NCI-H1694 (cell line): ENCODE results near the gene OLIG1.
A peak's percentile ranks its signal among the peaks of the same experiment; 100 is the strongest.

Experiments
- DNase-seq: peaks from one replicate; lab custom pipeline; 2025; lab: John Stamatoyannopoulos, UW

The OLIG1 gene

DNA sequence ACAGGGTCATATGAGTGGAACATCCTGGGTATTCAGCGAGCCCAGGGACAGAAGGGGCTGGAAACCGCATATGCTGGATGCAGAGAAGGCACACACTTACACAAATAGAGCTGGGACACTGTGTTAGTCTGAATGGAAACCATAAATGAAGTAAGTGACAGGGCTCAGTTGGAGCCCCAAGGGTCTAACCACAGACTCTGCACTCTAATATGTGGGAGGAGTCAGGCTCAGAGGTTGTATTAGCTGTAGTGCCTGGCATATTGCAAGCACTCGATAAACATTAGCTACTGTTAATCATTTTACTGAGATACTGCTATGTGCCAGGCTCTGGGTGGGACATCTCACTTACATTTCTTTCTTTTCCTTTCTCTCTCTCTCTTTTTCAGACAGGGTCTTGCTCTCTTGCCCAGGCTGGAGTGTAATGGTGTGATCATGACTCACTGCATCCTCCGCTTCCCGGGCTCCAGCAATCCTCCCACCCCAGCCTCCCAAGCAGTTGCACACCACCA is 6.5 kb upstream of the OLIG1 start:
- DNase-seq = no peak

DNA sequence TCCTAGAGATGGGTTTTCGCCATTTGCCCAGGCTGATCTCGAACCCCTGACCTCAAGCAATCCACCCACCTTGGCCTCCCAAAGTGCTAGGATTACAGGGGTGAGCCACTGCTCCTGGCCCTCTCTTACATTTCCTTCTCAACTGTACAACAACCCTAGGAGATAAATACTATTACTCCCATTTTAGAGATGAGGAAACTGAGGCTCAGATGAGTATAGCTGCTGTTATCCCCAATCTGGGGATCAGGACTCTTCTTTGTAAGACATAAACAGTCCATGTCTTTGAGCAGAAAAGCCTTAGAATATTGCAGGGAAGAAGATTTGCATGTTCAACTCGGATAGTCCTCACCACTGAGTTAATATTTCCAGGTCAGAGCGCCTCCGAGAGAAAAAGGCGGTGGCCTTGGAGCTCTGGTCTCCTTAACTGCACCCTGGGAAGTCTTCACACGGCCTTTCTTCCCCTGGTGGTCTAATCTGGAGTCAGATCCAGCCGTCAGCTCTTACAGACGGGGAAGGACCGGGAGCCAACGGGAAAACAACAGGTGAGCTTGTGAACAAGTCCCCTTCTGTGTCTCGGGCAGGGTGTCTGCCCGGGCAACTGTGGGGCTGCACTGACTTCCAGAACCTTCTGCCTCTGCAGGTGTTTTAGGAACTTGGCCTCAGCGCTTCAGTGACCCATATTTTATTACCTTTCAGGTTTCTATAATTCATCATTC is 5.9 kb upstream of the OLIG1 start:
- no peak for DNase-seq

DNA sequence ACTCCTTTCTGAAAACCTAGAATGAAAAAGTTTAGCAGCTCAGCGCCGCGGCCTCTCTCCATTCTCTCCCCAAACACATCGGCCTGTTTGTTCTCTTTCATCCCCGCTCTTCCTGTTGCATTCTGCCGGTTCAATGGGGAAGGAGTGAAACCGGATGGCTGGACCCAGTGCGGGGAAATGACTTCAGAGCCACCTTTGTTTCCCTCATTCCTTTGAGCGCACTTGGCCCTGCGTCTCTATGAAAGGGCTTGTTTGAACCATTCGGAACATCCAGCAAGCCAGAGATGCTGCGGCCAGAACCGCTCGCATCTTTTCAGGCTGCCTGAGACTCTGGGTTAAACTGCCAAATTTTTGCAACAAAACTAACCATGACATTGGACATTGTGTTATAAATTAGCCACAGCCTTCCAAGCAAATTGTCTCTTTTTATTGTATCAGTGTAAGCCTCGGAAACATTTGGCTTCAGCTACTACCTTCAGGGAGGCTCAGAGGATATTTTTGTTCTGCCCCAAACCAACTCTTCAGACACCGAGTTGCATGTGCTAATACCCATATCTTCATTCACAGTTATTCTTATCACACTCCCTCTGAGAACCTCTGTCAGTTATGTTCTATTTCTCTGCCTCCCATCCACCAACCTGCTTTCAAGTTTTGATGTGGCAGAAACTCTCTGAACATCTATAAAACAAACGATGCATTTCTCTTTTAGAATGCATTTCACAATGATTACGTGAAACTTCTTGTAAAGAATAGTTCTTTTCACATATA is 5.1 kb upstream of the OLIG1 start:
- no peak for DNase-seq

DNA sequence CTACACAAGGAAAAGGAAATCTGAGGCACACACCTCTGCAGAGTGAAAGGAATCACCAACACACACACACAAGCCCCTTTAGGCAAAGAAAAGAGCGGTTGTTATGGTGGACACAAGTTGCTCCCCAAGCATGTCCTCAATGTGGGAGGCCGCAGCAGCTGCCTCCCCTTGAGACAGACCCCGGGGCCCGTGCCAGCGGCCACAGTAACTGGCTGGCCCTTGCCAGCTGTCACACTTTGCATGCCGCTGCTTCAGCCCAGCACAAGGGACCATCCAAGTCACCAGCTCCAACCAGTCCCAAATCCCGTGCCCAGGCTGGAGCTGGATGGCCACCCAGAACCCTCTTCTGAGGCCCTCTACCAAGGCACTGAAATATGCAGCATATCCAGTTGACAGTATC is 2.9 kb upstream of the OLIG1 start:
- DNase-seq = no peak

DNA sequence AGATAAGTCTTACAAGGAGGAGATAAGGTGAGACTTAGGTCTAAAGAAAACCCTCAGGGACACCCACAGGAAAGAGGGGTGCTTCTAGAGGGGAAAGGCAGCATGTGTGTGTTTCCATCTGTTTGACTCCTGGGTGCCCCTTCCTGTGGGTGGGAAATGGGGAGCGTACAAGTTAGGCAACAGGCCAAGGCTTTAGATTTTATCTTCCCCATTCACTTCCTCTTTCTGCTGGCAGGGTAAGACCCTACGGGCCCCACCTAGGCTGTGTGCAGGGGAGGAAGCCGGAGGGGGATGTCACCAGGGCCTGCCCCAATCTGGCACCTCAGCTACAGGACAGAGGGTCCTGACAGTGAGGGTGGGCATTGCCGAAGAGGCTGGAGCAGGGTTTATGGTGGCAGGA is 2.5 kb upstream of the OLIG1 start:
- no peak for DNase-seq

DNA sequence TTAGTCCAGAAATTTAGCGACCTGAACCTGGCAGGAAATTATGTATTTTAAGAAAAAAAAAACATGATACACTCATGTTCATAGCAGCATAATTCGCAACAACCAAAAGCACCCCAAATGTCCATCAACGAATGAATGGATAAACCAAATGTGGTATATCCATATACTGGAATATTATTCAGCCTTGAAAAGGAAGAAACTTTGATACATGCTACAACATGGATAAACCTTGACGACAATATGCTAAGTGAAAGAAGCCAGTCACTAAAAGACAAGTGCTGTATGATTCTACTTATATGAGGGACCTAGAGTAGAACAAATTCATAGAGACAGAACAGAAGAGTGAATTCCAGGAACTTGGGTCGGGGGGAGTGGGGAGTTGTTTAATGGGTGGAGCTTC is 698 bp upstream of the OLIG1 start:
- no peak for DNase-seq

DNA sequence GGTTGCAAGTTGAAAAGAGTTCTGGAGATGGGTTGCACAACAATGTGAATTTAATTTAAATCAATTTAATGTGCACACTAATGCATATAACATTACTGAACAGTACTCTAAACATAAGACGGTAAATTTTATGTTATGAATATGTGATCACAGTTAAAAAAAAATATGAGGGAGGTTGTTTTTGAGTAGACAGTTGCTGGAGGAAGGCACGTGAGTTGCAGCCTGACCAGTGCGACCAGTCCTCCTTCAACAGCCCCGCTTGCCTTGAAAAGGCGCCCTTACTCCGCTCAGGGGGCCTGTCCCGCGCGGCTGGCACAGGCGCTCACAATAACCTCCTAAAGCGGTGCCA is 322 bp upstream of the OLIG1 start:
- no peak for DNase-seq

DNA sequence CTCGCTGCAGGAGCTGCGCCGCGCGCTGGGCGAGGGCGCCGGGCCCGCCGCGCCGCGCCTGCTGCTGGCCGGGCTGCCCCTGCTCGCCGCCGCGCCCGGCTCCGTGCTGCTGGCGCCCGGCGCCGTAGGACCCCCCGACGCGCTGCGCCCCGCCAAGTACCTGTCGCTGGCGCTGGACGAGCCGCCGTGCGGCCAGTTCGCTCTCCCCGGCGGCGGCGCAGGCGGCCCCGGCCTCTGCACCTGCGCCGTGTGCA is 730 bp downstream of the OLIG1 start:
- no peak for DNase-seq

DNA sequence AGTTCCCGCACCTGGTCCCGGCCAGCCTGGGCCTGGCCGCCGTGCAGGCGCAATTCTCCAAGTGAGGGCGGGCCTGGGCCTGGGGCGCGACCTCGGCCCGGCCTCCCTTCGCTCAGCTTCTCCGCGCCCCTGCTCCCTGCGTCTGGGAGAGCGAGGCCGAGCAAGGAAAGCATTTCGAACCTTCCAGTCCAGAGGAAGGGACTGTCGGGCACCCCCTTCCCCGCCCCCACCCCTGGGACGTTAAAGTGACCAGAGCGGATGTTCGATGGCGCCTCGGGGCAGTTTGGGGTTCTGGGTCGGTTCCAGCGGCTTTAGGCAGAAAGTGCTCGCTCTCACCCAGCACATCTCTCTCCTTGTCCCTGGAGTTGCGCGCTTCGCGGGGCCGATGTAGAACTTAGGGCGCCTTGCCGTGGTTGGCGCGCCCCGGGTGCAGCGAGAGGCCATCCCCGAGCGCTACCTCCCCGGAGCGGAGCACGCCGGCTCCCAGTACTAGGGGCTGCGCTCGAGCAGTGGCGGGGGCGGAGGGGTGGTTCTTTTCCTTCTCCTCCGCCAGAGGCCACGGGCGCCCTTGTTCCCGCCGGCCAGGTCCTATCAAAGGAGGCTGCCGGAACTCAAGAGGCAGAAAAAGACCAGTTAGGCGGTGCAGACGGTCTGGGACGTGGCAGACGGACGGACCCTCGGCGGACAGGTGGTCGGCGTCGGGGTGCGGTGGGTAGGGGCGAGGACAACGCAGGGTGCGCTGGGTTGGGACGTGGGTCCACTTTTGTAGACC is 1.2 kb downstream of the OLIG1 start:
- no peak for DNase-seq

DNA sequence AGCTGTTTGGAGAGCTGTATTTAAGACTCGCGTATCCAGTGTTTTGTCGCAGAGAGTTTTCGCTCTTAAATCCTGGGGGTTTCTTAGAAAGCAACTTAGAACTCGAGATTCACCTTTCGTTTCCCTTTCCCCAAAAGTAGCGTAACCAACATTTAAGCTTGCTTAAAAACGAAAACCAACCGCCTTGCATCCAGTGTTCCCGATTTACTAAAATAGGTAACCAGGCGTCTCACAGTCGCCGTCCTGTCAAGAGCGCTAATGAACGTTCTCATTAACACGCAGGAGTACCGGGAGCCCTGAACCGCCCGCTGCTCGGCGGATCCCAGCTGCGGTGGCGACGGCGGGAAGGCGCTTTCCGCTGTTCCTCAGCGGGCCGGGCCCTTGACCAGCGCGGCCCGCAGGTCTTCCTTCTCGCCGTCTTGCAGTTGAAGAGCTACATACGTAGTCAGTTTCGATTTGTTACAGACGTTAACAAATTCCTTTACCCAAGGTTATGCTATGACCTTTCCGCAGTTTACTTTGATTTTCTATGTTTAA is 1.9 kb downstream of the OLIG1 start:
- no peak for DNase-seq

DNA sequence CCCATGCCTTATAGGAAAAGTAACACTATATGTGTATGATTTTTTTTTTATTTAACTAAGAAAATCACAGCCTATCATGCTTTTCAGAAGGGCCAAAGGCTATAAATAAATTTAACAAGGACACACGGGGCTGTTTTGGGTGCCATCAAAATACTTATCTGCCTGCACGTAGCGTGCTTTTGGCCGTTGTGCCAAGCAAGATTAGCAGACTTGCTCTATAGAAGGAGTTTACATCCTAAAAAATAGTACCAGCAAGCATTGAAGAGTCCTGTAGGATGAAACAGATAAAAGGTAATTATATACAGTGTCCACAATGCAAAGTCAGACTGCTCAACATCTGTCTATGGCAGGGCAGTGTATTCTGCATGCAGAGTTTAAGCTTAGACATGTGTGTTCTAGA is 3.7 kb downstream of the OLIG1 start:
- no peak for DNase-seq

DNA sequence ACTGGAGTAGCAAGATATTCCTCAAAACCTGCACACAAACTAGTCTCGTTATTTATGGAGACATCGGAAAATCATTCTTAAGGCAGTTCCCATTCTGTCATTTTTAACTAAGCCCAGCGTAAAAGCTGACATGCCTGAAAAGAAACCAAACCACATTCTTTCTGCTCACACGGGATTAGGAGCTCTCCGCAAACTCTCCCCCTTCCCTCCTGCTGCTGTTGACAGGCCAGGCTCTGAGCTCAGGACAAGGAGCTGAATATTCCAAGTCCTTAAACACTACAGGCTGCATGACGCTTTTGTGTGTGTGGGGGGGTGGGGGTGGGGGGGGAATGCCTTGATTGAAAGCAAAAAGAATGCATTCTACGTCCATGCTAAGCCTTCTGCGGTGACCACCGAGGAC is 5.2 kb downstream of the OLIG1 start:
- no peak for DNase-seq

DNA sequence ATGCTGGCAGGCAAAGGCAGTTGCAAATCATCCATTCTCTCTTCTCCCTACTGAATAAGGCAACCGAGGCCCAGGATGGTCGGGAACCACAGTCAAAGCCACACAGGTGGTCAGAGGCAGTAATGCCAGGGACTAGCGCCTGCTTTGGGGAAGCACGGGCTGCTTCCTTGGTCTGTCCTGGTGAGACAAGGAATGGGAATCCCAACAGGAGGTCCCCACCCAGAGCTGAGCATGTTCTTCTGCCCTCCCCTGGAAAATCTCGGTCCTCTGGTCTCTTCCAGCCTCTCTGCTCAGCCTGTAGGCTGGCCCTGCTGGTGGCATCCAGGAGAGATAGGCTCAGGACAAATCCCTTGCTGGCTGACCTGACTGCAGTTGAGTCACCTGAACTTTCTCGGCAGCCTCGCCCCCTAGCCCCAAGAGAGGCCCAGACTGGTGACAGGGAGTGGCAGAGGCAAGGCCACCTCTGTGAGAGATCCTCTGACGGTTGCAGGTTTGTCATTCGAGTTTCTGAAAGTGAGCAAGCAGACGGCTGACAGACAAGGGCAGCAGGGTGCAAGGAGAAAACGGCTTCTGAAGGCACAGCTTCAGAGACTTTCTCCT is 5.8 kb downstream of the OLIG1 start:
- no peak for DNase-seq

DNA sequence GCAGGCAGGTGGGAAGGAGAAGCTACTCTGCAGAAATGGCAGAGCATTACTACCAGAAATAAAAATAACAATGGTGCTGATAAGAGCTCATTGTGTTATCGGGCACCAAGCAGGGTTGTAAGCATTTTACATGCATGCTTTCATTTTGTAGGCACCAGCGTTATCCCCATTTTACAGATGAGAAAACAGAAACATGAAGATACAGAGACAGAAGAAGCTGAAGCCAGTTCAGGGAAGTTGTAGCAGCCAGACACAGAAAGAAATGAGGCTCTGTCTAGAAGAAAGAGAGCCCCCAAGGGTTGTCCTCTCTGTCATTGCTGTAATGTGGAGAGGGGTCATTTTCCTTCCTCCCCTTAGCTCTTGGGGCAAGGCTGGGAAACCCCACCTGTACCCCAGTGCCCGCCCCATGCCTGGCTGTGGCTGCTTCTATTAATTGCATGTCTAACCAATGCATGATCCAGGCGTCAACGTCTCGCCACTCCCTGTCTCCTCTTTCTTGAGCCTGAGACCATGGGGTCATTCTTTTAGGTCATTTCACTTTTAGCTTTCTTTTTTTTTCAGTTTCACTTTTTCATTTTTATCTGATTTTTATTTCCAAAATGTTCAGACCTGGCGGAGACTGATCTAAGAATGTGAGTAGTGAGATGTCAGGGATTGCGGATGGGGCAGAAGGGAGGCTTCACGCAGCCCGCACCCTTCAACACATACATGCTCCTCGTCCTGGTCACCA is 6.8 kb downstream of the OLIG1 start:
- DNase-seq = no peak

DNA sequence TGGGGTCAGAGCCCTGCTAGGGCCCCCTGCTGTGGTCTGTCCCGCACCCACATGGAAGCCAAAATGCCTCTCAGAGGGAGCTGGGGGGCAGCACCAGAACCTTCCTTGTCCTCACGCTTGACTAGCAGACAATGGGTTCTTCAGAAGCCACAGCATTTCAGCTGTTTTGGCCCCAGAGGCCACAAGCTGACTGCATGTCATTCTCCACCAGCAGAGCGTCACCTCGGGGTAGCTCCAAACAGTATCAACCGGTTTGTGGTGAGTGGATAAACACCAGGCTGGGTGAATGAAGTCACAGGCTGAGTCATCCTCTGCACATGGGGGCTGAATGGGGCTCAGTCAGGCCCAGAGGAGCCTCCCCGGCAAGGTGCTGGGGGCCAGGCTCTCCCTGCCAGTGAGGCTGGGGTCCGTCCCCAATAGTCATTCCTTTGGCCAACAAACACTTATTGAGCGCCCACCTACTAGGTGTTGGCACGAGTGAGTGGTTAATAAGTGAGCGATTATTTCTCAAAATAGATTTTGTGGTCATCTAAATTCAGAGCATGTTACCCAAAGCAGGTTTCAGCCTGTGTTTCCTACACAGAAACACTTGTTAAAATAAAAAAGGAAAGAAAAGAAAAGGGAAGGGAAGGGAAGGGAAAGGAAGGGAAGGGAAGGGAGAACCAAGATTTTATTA is 9.1 kb downstream of the OLIG1 start:
- DNase-seq = no peak

DNA sequence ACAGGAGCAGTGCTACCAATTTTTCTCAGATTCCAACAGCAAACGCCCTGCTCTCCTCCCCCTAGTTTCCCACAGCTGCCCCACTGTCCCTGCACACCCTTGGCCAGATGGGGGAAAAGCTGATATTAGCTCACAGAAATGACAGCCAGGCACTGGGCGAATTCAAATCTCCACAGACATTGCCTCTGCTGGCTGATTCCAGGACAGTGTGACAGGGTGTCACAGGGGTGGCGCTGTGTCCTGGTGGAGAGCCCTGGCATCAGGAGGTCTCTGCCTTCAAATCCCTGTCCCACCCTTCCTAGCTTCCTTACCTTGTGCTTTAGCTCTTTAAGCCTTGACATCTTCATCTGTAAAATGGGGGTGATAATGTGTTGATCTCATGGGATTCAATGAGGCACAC is 10.4 kb downstream of the OLIG1 start:
- peak; percentile 34 for DNase-seq

DNA sequence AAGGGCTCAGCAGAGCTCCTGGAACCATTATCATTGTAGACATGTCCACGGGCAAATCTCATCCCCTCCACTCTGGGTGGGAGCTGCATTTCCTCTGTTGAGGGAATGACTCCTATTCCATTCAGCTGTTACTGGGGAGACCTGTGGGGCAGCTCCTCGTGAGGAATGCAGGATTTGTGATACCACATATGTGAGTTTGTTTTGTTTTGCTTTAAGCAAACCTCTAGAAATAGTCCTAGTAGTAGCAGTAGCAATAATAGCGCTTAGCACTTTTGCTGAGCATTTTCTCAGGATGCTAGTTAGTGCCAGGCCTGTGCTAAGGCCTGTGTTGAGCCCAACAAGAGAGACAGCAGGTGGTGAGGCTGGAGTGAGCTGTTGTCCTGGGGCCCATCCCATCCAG is 10.8 kb downstream of the OLIG1 start:
- no peak for DNase-seq

DNA sequence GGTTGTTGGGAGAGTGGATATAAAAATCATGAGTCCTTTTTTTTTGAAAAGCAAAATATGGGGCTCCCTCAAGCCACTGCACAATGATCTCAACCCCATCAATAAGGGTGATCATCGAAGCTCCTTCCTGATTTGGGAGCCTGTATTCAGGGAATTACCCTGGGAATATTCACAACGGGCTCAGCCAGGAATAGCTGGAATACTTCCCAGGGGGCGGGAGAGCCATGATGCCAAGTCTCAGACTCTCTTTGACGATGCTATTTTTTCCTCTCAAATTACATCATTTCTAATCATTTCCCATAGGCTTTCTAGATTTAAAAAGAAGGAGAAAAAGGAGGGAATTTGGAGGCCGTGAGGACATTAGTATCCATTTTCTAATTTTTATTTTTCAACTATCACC is 18.4 kb downstream of the OLIG1 start:
- DNase-seq = peak; percentile 29

DNA sequence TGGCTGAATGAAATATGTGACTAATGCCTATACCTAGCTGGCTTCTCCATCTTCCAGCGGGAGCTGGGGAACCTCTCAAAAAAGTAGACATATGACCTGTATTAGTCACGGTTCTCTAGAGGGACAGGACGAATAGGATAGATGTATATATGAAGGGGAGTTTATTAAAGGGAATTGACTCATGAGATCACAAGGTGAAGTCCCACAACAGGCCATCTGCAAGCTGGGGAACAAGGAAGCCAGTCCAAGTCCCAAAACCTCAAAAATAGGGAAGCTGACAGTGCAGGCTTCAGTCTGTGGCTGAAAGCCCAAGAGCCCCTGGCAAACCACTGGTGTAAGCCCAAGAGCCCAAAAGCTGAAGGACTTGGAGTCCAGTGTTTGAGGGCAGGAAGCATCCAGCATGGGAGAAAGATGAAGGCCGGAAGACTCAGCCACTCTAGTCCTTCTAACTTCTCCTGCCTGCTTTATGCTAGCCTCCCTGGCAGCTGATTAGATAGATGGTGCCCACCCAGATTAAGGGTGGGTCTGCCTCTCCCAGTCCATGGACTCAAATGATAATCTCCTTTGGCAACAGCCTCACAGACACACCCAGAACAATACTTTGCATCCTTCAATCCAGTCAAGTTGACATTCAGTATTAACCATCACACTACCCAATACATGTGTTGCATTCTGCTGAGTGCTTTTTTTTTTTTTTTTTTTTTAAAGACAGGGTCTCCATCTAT is 19.6 kb downstream of the OLIG1 start:
- DNase-seq = no peak

DNA sequence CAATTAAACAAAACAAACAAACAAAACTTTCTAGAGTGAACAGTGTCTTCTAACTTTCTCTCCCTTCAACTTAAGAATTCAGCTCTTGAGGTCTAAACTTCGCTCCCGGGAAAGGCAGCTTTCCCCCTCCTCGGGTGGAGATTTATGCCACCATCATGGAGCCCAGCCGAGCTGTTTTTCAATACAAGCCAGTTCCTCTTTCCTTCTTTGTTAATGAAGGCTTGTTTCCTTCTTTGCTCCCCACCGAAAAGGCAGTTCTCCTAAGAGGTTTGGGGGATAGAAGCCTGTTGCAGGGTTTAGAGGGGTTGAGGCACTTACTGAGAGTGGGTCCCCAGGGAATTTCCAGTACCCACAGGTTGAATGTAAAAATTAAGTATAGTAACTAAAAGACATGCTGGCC is 26.5 kb downstream of the OLIG1 start:
- no peak for DNase-seq

DNA sequence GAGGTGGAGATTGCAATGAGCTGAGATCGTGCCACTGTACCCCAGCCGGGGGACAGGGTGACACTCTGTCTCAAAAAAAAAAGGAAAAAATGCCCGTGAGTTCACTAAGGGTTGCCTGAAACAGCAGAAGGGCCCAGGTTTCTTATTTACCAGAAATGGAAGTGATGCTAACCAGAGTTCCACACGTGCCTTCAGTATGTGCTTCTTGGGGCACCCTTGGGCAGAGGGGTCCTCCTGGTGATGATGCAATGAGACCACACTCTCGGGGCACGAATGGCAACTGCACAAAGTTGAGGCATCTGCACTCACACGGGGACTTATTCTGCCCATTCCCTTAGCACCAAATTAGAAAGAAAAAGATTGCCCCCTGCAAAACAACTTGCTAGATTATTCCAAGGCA is 29.2 kb downstream of the OLIG1 start:
- no peak for DNase-seq
